GM12865 (cell line): ENCODE results near the gene LHX3.

ENCODE experiments used
- DNase-seq: peaks from one replicate; pipeline ENCODE4 v3.0.0; 2010; ENCODE audit warnings: low read depth
- H3K4me3 ChIP-seq: 2 replicates; pipeline ENCODE4 v1.5.1; 2011; ENCODE audit warnings: mild to moderate bottlenecking, low read depth, low read length, control low read depth
- CTCF ChIP-seq: IDR thresholded peaks from 2 replicates; pipeline ENCODE4 v1.5.1; 2011; ENCODE audit warnings: low read length, control low read depth, low read depth, inconsistent platforms; ENCODE audit not compliant: insufficient read depth; ENCODE audit errors: missing control alignments

Gene LHX3

GRCh38 chr9:136249877-136250559 lies 45.1 kb upstream of the LHX3 start:
- H3K4me3 ChIP-seq: no peak overlapping the region
- no peak for DNase-seq
- TF ChIP-seq CTCF: no peak

- no peak for TF ChIP-seq CTCF
- no peak for DNase-seq
- H3K4me3 ChIP-seq: no peak overlapping the region
Measured at GRCh38 chr9:136248951-136249876, 44.3 kb upstream of the LHX3 start.

- DNase-seq: no peak
- TF ChIP-seq CTCF: no peak
- H3K4me3 ChIP-seq: no peak overlapping the region
Measured at GRCh38 chr9:136247947-136248637, 43.2 kb upstream of the LHX3 start.

- H3K4me3 ChIP-seq: no peak overlapping the region
- DNase-seq: no peak
- TF ChIP-seq CTCF: no peak
Measured at GRCh38 chr9:136247551-136247916, 42.6 kb upstream of the LHX3 start.

GRCh38 chr9:136246849-136247550 lies 42.1 kb upstream of the LHX3 start:
- no peak overlapping the region for H3K4me3 ChIP-seq
- TF ChIP-seq CTCF: no peak
- DNase-seq: no peak
